Hematopoietic multipotent progenitor cell (in vitro differentiated cells): Measurements from ENCODE around the gene SARS1. TPM values are rescaled to one million over a fixed set of nuclear protein-coding genes. Genes with fewer than 3 reads are reported as not detected.

Source experiments
- DNase-seq, 3 donors: peaks; one replicate each; pipeline ENCODE4 v3.0.0-alpha.2; 2011 to 2015; ENCODE audit warnings: low read depth in 2 of 3, low spot score in 2 of 3
- total RNA-seq: library from RNA; depleted of rRNA; stranded (reverse); fragments of >200 nt; gene quantifications from one replicate; pipeline ENCODE4 v1.2.3, GENCODE V29; 2012

SARS1 gene
- total RNA-seq, 1 donor, result 49.0 TPM

DNA sequence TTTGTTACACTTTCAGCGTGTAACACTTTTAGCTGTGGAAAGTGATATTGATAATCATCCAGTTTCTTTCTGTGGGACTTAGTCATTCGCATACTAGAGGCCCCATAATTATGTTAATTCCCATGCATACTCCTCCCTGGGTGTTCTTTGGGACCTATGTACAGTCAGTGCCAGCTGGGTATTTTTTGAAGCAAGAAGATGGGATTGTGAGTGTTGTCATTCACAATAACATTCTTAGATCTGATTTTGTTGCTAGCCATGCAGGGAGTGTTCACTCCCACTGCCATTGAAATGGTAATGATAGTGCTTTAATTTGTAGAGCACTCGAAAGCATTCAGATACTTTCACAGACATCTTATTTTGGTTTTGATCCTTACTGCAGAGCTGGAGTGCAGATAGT, 11.6 kb downstream of the SARS1 start:
- no peak for DNase-seq

DNA sequence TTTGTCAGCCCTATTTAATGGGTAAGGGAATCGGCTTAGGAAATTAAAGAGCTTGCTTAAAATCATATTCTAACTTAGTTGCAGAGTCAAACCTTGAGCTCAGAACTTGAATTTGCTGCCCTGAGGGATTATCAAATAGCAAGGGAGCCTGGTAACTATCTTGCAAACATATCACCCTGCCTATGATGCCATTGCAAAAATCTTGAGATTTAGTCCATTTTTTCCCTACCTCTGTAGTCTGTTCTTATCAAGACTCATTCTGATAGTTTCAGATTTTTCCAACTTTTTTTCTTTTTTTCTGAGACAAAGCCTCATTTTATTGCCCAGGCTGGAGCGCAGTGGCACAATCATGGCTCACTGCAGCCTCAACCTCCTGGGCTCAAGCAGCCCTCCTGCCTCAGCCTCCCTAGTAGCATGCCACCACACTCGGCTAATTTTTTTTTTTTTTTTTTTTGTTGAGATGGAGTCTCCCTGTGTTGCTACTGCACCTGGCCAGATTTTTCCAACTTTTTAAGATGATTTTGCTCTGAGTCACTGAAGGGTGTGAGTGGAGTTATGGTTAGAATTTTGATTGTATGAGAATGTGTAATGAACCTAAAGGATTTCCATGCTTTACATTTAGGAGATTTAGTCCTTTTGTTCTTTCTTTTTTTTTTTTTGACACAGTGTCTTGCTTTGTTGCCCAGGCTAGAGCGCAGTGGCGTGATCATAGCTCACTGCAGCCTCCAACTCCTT, 12.2 kb downstream of the SARS1 start:
- DNase-seq, result no peak

DNA sequence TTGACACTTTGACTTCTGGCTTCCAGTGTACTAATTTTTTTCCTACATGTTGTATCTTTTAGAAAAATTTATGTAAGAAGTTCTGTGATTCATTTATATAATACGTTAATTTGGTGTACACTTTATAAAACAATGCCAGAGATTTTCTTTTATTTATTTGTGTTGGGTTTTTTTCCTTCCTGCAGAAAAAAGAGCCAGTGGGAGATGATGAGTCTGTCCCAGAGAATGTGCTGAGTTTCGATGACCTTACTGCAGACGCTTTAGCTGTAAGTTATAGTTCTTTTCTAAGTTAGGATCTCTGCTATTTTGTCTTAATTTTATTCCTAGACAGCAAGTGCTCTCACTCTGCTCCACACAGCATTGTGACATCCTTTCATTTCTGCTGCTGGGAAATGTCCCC, 14.4 kb downstream of the SARS1 start:
- no peak for DNase-seq

DNA sequence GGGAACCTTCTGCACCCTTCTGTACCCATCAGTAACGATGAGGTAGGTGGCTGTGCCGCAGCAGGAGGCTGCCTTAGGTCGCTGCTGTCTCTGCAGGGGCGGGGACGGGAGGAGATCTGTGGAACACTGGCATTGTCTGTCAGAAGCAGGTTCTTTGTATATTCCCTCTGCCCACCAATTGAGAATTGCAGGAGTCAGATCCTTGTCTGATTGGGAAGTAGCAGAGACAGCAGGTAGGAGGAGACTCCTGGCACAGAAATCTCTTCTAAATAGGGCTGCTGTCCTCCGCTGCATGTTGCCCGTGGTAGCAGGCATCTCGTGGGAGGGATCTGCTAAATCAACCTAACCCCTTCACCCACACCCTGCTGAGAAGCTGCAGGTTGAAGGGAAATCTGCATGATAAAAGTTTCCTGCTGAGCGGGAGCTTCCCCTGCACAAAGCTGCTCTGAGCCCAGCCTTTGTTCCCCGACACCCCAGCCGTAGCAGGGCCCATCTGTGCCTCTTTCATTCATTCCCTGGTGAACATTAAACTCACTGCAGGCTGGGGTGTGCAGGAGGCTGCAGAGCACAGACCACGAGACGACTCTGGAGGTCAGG, 15.9 kb downstream of the SARS1 start:
- DNase-seq, result no peak

DNA sequence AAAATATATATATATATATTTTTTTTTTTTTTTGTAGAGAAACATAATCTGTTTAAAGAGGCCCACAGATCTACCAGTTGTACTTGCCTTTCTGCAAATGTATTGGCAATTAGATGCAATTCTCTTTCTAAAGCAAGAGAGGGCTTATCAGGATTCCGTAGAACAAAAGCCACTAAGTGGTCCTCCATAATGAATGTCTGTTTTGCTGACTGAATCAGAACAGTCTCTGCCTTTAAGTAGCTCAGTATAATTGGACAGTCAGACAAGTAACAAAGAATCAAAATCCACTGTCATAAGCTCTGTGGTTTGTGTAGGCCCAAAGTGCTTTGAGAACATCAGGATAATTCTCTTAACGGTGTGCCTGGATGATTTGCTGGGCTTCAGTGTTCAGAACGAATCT, 17.3 kb downstream of the SARS1 start:
- DNase-seq, result no peak

DNA sequence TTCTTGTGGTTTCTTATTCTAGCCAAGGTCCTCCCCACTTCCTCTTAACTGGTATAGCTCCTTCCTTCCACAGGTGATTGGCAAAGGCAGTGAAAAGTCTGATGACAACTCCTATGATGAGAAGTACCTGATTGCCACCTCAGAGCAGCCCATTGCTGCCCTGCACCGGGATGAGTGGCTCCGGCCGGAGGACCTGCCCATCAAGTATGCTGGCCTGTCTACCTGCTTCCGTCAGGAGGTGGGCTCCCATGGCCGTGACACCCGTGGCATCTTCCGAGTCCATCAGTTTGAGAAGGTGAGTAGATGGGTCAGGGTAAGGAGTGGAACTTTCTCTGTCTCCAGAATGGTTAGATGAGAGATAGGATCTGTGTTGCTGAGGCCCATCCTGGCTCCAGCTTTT, 21.4 kb downstream of the SARS1 start:
- DNase-seq, result no peak

DNA sequence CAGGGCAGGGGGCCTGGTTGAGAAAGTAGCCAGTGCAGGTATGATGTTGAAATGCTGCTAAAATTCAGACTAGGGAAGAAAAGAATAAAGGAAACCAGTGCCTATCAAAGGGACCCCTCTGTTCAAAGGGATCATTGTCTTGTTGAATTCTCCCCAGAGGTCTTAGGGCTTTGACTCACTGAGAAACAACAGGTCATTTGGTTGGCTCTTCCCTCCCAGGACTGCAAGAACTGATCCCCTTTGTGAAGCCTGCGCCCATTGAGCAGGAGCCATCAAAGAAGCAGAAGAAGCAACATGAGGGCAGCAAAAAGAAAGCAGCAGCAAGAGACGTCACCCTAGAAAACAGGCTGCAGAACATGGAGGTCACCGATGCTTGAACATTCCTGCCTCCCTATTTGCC, 23.8 kb downstream of the SARS1 start:
- DNase-seq, result no peak

DNA sequence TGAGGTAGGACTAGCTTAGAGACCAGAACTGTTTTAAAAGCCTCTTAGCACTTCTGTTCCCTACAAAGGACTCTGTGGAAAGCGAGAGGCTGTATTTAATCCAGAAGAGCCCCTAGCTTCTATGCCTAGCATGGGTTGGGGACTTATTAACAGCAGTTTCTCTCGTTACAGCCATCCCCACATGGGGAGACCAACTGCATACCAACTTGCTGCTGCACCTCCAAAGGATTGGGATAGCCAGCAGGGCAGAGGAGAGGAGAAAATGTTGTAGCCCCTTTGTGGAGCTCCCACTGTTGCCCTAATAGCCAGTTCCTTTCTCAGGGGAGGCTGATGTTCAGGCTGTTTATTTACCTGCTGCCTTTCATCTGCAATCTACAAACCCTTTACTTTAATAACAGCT, 24.7 kb downstream of the SARS1 start:
- no peak for DNase-seq

DNA sequence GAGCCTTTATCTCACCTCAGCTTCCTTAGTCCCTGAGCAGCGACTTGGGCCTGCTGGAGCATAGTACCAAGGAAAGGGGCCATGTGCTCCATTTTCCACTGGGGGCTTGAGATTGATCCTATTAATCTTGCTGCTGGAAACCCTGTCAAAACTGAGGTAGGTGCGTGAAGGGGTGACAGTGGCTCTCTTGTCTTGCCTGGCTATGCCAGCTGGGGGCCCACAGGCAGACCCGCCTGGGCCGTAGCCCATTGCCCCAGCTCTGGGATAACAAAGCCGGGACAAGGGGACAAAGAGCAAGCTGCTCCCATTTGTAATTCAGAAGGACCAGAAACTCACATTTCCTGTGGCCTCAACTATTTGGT, 25.3 kb downstream of the SARS1 start:
- DNase-seq, result no peak

DNA sequence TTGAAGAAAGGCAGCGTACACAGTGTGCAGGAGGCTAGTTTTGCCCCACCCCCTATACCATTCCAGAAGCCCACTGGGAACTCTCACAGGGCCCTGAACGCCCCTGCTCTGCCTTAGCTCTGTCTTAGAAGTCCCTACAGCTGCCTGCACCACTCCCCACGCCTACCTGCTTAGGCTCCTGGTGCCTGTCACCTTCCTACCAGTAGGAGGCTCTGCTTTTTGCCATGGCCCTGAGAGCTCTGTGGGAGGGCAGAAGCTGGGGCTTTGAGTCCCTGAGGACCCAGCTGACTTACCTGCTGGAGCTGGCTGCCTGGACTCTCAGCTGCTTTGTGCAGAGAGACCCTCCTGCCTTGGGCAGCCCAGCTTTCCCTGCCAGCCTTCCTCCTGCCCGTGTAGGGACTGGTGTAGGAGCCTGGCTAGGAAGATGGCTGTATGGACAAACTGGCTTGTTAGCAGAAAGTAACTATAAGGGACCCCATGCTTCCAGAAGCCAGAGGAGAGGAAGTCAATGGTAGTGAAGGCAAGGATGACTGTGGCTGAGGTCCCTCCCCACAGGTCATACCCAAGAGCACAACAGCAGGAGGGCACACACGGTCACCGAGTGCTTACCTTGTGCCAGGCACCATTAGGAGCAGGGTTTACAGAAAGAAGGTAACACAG, 25.8 kb downstream of the SARS1 start:
- peak in 1 of 3 donors; percentile 43 for DNase-seq

DNA sequence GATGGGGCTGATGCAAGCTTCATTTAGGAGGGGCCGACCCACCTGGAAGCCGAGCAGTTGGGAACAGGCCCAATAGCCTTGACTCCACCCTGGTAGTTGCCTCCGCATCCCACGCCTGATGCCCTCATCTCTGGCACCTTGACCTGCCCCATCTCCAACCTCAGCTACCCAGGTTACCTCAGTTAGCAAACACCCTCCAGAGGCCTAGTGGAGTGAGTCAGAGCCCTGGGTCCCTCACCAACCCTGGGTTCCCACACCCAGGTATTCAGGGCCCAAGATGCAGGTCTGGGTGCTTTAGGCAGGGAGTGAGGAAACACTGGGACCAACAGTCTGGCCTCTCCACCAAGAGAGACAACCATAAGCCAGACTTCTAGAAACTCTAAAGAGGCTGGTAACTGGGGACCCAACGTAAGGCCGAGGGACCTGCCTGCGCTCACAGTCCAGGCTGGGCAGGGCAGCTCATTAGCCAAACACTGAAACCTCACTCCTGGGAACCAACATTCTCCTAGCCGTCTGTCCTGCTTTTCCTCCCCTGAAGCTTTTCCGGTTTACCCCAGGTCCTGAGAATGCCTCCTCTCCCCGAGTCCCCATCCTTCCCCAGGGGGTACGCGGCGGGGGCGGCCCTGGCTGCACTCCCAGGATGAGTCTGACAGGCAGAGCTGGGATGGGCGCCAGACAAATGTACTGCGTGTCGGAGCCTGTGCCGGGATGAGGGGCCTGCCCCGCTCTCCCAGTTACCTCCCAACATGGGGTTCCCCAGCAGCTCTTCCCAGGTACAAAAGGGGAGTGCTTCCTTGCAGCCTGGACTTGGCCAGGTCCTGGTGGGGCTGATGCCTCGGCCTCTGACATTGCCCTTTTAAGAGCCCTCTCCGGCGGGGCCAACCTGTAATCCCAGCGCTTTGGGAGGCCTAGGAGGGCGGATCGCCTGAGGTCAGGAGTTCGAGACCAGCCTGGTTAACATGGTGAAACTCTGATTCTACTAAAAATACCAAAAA, 26.7 kb downstream of the SARS1 start:
- no peak for DNase-seq

DNA sequence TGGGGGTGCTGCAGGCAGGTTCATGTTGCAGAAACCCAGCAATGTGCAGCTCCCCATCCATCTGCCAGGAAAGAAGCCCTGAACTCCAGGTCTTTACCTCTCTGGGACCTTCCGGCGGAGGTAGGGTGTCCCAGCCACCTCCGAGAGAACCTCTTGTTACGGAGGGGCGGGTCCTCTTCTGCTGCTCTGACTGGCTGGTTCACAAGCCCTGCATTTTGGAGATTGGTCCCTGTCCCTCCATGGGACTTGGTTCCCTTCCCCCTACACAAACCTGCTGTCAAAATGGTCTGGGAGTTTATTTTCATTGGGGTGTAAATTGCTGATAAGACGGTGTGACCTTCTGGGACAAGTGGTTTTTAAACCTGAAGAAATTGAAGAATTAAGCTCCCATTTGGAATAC, 27.6 kb downstream of the SARS1 start:
- DNase-seq, result no peak

DNA sequence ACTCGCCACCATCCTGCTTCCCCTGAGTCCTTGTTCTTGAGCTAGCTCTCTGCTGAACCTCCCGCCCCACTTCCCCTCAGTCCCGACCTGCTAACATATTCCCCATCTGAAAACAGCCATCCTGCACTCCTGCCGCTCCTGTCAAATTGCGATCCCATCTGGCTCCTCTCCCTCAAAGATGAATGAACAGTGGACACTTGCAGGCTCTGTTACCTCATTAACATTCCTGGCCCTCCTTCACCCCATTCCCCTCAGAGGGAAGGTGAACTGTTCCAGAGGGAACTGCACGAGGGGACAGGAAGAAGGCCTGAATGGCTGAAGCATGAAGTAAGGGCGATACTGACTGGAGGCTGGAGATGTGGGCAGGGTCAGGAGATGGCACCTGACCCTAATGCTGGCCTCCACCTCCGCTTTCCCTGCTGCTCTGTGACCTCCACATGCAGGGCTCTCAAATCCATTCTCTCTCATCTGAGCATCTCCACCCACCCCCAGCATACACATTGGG, 28.2 kb downstream of the SARS1 start:
- no peak for DNase-seq

DNA sequence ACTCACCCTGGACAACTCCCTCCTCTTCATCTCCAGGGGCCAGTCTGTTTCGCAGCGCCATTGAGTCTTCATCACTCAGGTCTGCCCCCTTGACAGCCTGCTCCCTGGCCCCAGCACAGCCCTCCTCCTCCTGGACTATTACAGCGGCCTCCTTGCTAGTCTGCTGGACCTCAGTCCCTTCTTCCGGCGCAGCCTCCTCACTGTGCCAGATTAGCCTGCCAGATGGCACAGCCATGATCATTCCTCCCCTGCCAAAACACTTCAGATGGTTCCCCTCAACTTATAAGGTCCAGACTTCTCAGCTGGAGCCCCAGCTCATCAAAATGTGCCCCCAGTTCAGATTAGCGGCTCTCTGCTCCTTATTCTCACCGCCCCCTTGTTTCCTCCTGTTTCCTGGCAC, 28.7 kb downstream of the SARS1 start:
- DNase-seq, result no peak

DNA sequence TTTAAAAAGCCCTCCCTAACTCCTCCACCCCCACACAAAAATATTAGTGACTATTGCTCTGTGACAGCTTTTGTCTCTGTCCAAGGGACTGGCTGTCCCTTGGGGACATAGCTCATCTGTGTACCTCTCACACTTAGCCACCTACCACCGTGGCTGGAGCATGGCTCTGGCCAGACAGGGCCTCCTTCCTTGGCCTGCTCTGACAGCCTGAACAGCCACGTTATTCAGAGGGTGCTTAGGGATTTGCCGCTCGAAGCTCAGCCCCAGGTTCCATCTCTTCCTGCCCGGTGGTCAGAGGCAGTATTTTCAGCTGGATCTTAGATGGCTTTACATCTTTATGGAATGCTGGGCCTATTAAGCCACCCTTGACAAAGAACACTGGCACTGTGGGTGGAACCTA, 29.5 kb downstream of the SARS1 start:
- DNase-seq, result no peak

DNA sequence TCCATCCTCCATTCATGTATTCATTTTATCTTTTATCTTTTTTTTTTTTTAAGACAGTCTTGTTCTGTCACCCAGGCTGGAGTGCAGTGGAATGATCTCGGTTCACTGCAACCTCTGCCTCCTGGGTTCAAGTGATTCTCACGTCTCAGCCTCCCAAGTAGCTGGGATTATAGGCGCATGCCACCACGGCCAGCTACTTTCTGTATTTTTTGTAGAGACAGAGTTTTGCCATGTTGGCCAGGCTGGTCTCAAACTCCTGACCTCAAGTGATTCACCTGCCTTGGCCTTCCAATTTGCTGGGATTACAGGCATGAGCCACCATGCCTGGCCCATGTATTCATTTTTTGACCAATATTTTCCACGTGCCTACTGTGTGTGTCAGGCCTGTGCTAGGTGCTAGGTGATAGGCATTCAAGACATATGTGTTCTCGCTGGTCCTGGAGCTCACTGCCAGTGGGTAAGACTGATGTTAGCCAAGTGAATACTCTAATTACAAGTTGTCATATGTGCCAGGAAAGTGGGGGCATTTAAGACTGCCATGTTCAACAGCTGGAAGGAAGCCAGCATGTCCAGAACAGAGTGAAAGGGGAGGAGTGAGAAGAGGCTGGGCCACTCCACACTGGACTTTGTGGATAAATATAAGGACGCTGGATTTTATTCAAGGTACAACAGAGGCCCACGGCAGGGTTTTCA, 30.3 kb downstream of the SARS1 start:
- DNase-seq, result no peak

DNA sequence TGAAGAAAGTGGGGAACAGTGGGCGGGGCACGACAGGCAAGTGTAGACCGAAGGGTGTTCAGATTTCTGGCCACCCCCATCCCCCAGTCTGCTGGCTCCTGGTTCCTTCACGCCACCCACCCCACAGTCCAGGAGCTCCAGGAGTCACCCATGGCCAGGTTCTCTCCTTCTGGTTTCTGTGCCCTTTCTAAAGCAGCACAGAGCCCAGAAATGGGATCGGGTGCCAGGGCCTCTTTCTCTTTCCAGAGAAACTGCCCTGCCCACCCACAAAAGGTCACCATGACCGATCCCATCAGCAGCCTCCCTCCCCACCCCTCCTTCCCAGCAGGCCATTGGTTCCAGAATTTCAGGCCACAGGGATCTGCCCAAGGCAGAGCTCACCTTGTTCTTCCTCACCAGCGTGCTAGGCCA, 32.4 kb downstream of the SARS1 start:
- DNase-seq, result no peak

DNA sequence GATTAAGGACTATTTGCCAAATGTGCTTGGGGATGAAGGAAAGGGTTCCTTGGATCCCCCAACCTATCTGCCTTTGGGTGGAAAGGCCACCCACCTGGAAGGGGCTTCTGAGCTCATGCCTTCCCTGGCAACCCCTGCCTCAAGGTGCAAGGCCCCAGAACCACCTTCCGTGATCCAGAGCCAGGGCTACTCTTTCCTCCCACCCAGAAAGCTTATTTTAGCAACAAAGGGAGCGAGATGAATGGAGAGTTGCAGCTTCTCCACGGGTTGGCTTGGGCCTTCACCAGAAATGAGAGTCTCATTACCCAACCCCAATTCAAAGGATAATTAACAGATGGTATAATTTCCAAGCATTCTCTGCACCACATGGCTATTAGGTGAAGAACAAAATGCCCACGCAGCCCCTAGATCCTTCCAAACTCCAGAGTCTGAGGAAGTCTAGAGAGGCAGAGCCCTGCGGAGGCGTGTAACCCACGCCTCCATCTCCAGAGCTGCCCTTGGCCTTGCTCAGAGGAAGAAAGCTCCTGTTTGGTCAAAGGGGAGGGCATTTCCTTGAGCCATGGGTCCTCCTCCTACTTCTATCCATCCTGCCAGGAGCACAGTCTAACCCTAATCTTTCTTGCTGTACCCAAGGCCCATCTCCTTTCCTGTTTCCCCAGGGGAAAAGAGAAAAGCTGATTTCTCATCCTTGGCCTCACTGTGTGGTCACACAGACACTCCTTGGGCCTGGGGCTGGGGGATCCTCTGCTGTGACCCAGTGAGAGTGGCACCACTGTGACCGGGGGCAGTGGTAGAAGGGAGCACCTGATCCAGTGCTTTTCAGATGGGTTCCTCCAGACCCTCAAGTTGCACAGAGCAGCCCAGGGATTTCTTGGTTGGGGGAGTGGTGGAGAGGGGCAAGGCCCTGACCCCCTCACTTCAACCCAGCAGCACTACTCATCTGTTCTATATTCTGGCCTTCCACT, 34.0 kb downstream of the SARS1 start:
- DNase-seq, result no peak

DNA sequence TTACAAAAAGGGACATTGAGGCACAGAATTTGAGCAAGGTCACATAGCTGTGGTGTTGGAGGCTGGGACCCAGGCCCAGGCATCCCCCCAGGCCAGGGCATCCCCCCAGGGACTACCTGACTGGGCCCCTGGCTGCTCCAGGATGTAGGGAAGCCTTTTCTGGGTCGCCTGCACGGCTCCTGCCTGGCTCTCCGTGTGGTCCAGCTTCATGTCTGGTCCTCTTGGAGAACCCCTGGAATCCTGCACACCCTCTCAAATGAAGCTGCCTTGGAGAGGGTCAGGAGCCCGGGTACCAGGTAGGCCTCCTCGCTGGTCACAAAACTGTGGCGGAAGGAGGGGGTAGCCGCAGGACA, 34.7 kb downstream of the SARS1 start:
- DNase-seq, result no peak
